Stimulated activated CD4-positive, alpha-beta T cell treated with anti-CD3 and anti-CD28 coated beads, TNF-alpha, amount 100 ng/mL, for 4 hours (primary cell): ENCODE measurements around the gene FAM170B.

Experiments used
- DNase-seq, 3 experiments: peaks; one replicate each; pipeline ENCODE4 v3.0.0-alpha.2; 2020; ENCODE audit warnings: low read depth in 3 of 3

Gene FAM170B

DNA sequence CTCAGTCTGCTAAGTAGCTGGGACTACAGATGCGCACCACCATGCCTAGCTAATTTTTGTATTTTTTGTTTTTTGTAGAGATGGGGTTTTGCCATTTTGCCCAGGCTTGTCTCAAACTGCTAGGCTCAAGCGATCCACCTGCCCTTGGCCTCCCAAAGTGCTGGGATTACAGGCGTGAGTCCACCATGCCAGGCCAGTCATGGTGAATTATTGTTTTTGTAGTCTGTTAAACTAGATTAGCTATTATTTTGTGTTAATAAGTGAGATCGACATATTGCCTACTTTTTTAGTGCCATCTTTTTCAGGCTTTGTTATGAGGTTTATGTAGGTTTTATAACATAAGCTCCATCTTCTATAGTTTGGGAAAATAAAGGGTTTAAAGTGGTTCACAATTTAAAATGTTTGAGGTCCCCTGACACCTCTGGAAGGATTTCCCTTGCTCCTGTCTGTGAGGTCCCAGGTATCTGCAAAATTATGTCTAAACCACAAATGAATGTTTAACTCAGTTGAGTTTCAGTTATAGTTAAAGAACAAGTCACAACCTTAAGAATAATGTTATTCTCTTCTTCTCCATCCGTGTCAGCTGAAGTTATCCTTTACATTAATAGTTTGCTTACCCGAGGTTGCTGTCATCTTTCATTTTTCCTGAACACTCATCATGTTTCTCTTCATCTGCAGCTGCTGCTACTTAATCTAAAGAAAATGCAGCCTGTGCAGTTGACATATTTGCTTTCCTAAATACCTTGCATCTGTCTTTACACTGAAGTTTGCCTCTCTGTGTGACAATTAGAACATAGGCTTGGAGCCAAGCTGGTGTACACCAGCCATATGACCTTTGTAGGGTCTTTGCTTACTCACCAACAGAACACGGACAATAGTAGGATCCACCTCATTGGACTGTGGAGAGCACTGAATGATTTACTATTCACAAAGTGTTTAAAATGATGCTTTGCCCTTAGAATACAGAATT is 9.6 kb downstream of the FAM170B start:
- DNase-seq, result no peak

GRCh38 chr10:49120911-49121310 is 12.9 kb downstream of the FAM170B start:
- no peak for DNase-seq

DNA sequence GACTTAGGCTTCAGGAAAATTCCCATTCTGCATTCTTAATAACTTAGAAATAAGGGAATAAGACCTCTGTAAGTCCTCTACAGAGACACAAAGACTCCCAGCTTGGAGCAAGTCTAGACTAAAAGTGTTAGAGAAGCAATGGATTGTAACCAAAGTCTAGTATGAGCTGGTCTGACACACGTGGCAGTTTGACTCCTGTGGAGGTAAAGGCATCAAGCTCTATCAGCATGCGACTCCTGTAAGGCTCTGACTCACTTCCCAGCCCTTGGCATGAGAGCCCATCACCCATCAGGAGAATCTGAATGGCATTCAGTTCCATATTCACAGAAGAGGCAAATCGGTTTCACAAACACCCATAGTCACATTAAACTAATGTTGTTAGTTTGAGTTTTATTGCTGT is 14.1 kb downstream of the FAM170B start:
- no peak for DNase-seq

- no peak for DNase-seq
Measured at GRCh38 chr10:49118430-49119074, 15.3 kb downstream of the FAM170B start.

GRCh38 chr10:49117376-49118070 is 16.3 kb downstream of the FAM170B start:
- no peak for DNase-seq

- no peak for DNase-seq
Measured at GRCh38 chr10:49116509-49117375, 17.1 kb downstream of the FAM170B start.

GRCh38 chr10:49115796-49116508 is 17.9 kb downstream of the FAM170B start:
- DNase-seq, result no peak

DNA sequence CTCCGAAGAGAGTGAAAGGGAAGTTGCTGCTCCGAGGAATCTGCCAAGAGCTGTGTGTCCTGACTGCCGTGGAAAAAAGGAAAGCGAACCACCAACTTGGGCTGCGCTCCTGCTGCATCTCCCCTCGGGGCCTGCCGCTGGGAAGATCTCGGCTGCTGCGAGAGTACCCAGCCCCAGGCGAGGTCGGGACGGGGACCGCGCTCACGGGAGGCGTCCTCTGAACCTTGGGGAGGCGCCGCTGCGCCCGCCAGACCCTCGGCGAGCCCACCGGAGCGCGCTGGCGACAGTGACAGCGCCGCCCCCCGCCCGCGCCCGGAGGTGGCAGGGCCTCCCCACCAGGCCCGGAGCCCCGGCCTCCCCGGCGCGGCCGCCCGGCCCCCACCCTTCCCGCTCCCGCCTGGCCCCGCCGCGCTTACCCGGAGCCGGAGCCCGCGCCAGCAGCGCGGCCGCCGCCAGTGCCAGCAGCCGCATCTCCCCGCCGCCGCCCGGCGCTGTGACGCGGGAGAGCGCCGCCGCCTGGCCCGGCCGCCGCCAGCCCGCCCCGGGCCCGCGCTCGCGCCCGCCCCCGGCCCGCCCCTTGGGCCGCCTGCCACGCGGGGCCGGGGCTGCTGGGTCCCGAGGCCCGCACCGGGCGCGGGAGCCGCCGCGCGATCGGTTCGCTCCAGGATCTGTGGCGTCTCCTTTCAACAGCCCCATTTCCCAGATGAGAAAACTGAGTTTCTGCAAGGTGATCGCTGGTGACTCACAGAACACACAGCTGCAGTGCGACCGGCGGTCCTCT is 18.6 kb downstream of the FAM170B start, which contains the start of gene VSTM4:
Gene VSTM4 (minus strand): TSS at position 508 of the 781 bp plus-strand sequence. CDS start 37 bp downstream, at position 471.
- no peak for DNase-seq

GRCh38 chr10:49114718-49115014 is 19.2 kb downstream of the FAM170B start:
- DNase-seq, result no peak

DNA sequence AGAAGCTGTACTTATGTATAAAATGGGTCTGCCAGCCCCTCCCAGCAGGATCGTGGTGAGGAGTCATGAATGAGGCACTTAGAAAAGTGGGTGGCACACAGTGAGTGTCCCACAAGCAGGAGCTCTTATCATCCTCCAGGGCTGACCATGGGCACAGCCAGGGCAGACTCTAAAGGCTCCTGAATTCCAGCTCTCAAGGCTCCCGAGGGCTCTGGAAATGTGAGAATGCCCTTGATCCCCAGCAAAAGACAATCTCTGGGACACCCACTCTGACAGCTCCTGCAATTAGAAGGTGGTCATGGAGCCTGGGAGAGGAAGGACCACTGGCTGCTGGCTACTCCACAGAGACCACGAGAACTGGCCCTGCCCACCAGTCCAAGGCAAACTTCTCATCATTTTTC is 20.1 kb downstream of the FAM170B start:
- no peak for DNase-seq

DNA sequence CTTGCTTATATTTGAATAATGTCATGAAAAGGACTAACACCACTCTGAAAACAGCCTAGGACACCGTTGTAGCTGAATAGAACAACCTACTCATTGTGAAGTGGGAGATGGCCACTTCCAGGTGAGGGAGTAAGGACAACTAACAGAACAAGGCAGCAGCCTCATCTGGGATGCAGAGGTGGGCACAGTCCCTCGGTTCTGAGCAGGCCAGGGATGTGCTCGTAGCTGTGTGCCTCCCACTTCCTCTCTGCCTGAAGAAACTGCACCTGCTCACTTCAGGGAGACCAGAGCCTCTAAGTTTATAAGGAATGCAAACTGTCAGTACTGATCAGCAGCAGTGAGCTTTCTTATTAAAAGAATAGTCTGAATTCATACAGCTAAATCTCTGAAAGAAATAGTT is 21.0 kb downstream of the FAM170B start:
- no peak for DNase-seq

- no peak for DNase-seq
Measured at GRCh38 chr10:49112098-49112497, 21.7 kb downstream of the FAM170B start.

- DNase-seq, result no peak
Measured at GRCh38 chr10:49111320-49111698, 22.5 kb downstream of the FAM170B start.

- no peak for DNase-seq
Measured at GRCh38 chr10:49110684-49111319, 23.0 kb downstream of the FAM170B start.

DNA sequence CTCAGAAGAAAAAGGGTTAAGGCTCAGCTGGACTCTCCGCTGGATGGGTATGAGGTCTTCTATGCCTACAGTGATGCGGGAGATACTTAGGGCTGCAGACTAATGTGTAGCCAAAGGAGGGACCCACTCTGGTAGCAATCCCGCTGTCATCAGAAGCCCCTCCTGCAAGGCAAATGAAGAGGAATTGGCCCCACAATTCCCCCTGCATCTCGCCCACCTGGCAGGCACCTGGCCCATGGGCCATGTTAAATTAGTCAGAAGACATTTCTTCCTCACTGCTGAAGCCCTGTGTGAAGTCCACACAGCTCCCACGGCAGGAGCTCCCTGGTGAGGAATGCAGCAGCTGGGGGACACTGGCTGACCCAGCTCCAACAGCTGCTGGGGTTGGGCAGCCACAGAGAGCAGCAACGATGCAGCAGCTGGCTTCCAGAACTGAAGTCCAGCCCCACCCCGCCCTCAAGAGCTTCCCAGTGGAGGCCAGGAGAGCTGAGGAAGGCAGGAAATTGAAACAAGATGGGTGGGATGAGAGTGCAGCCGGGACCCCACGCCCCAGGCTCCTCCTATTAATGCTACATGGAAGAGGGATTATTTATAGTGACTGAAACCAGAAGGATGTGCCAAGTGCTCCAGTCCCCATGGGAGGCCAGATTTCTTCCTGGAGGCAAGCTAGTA is 24.0 kb downstream of the FAM170B start:
- no peak for DNase-seq

DNA sequence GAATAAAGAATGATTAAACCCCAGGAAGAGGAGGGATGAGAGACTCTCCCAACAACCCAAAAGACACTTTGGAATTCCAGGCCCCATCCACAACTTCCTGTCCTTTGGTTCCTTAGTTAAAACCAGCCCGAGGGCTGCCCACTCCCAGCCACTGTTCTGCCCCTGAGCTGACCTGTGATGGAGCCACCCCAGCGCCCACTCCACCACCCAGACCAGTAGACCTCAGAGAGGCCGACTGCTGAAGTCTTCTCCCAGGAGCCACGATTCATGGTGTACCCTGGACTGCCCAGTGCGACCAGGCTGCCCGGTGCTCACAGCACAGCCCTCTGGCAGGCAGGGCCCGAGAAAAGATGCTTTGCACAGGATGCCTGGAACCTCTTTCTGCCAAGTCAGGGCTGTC is 25.2 kb downstream of the FAM170B start:
- no peak for DNase-seq

GRCh38 chr10:49107887-49108267 is 25.9 kb downstream of the FAM170B start:
- DNase-seq, result no peak

DNA sequence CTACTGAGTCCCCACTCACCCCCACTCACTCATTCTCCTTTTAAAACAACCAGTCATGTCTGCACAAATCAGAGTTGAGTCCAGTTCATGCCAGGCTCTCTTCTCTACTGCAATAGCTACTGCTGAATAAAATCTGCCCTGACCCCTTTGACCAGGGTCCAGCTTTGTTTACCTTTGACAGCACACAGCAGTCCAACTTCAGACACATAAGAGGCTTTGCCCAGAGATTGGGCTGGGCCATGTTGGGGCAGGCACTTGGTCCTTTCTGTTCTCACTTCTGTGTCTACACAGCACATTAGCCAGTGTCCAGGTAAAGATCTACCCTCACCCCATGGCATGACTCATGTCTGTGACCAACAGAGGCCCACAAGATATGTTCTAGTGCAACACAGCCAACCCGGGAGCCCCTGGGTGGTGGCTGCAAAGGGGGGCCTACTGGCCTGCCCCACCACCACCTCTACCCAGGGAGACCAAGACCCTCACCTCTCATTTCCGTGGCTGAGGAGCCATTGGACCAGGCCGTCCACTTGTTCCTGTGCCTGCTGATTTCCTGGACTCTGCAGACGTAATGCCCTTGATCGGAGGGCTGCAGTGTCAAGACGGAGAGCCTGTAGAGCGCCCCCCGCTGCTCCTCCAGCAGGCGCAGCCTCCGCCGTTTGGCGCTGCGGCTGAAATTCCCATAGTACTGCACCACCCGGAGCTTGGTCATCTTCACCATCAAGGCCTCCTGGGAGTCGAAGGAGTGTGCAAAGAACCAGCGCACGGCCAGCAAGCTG is 26.5 kb downstream of the FAM170B start:
- no peak for DNase-seq
